GM12878 (cell line): ENCODE results near the gene MRPS15. TPM values are rescaled to one million over a fixed set of nuclear protein-coding genes. Genes with fewer than 3 reads are reported as not detected.

Experiments
- ATAC-seq: fragments of 200-7000 bp; cut with Tn5 transposase; 3 replicates; pipeline ENCODE4 v1.9.1; 2020; ENCODE audit warnings: mild to moderate bottlenecking, moderate library complexity
- BruUV-seq: library from RNA; stranded (reverse); fragments of 400-500 nt; replicated peaks from 2 replicates; lab custom pipeline; 2021; lab: Mats Ljungman, UMichigan
- CTCF ChIA-PET: fragments of 300-600 bp; sonication (Branson Sonifier 250); formaldehyde crosslinking; extraction: SDS; loops from one replicate; lab custom pipeline; 2021; ENCODE audit warnings: inconsistent platforms; lab: Yijun Ruan, JAX
- POLR2A ChIA-PET: fragments of 350-600 bp; formaldehyde crosslinking; extraction: SDS; loops from one replicate; lab custom pipeline; 2021; ENCODE audit warnings: inconsistent platforms; lab: Charles Lee
- RAD21 ChIA-PET: fragments of 300-600 bp; sonication (Branson Sonifier 250); formaldehyde crosslinking; loops from one replicate; lab custom pipeline; 2023; ENCODE audit warnings: antibody characterized with exemption; ENCODE audit not compliant: unreplicated experiment; lab: Charles Lee
- SMC1A ChIA-PET: fragments of 300-600 bp; sonication (Branson Sonifier 250); formaldehyde crosslinking; loops from one replicate; lab custom pipeline; 2023; ENCODE audit not compliant: unreplicated experiment, uncharacterized antibody; lab: Charles Lee
- DNase-seq: peaks from one replicate; pipeline ENCODE4 v3.0.0-alpha.2; 2011; ENCODE audit warnings: low read depth, low spot score
- FAIRE-seq: peaks from 3 replicates; lab custom pipeline; 2011; peaks lifted over from hg19 to GRCh38; lab: Jason Lieb, UNC
- H2AFZ ChIP-seq: 2 replicates; pipeline ENCODE4 v1.6.0; 2011; ENCODE audit warnings: low read depth, low read length, control low read depth; ENCODE audit not compliant: control insufficient read depth
- H3K27ac ChIP-seq: 2 replicates; pipeline ENCODE4 v1.5.1; 2011; ENCODE audit warnings: control low read depth; ENCODE audit not compliant: control insufficient read depth, insufficient read depth
- H3K27me3 ChIP-seq, 2 experiments: replicated peaks in 1 of 2; 2 replicates each; pipeline versions ENCODE4 v1.6.0 to v1.6.1; 2011; ENCODE audit warnings: low read length in 1 of 2; ENCODE audit not compliant: control insufficient read depth in 2 of 2, insufficient read depth in 2 of 2
- H3K36me3 ChIP-seq, 2 experiments: 2 replicates each; pipeline ENCODE4 v1.5.1; 2011; ENCODE audit warnings: low read length in 1 of 2; ENCODE audit not compliant: control insufficient read depth in 2 of 2, insufficient read depth in 2 of 2
- H3K4me1 ChIP-seq: 2 replicates; pipeline ENCODE4 v1.6.1; 2011; ENCODE audit warnings: mild to moderate bottlenecking, low read length, moderate library complexity, mixed read lengths; ENCODE audit not compliant: control insufficient read depth, insufficient read depth
- H3K4me2 ChIP-seq: 2 replicates; pipeline ENCODE4 v1.6.0; 2011; ENCODE audit warnings: control low read depth; ENCODE audit not compliant: control insufficient read depth, insufficient read depth
- H3K4me3 ChIP-seq: fragments of 200-600 bp; sonication (generic); 2 replicates; pipeline ENCODE4 v1.5.1; 2016
- H3K79me2 ChIP-seq: 2 replicates; pipeline ENCODE4 v1.6.0; 2011; ENCODE audit warnings: low read length; ENCODE audit not compliant: control insufficient read depth, insufficient read depth
- H3K9ac ChIP-seq: 2 replicates; pipeline ENCODE4 v1.8.0; 2011; ENCODE audit warnings: low read length, control low read depth, mixed read lengths; ENCODE audit not compliant: control insufficient read depth, insufficient read depth
- H3K9me3 ChIP-seq: replicated peaks from 3 replicates; pipeline ENCODE4 v1.5.1; 2011; ENCODE audit warnings: mild to moderate bottlenecking, low read length; ENCODE audit not compliant: control insufficient read depth, insufficient read depth
- H4K20me1 ChIP-seq: 2 replicates; pipeline ENCODE4 v1.6.0; 2011; ENCODE audit not compliant: control insufficient read depth, insufficient read depth
- BCL3 ChIP-seq: IDR thresholded peaks from 2 replicates; pipeline ENCODE4 v1.6.1; 2011; ENCODE audit warnings: borderline replicate concordance, low read depth, mild to moderate bottlenecking, moderate library complexity, low read length; ENCODE audit not compliant: insufficient read depth, poor library complexity, severe bottlenecking
- CBX5 ChIP-seq: sonication (generic); IDR thresholded peaks from 2 replicates; pipeline ENCODE4 v1.6.1; 2016; ENCODE audit warnings: low read depth, moderate library complexity, mild to moderate bottlenecking, inconsistent platforms
- ETV6 ChIP-seq, 2 experiments: fragments of 450-650 bp in 1 of 2; IDR thresholded peaks in 1 of 2; conservative IDR thresholded peaks in 1 of 2; 2 replicates each; pipeline ENCODE4 v1.6.1; 2014; ENCODE audit warnings: antibody characterized with exemption in 1 of 2, borderline replicate concordance in 1 of 2, low read depth in 1 of 2, mild to moderate bottlenecking in 1 of 2, moderate library complexity in 1 of 2
- HCFC1 ChIP-seq: fragments of 150-350 bp; IDR thresholded peaks from 2 replicates; pipeline ENCODE4 v1.6.1; 2014; ENCODE audit warnings: low read length
- JUND ChIP-seq: IDR thresholded peaks from 2 replicates; pipeline ENCODE4 v1.6.1; 2012; ENCODE audit warnings: low read depth, mild to moderate bottlenecking, low read length, improper control_type of control experiment, moderate library complexity
- PBX3 ChIP-seq: IDR thresholded peaks from 2 replicates; pipeline ENCODE4 v1.6.1; 2011; ENCODE audit warnings: mild to moderate bottlenecking, low read depth, low read length, moderate library complexity; ENCODE audit not compliant: insufficient replicate concordance
- RELB ChIP-seq: fragments of 450-650 bp; IDR thresholded peaks from 2 replicates; pipeline ENCODE4 v1.6.1; 2017; ENCODE audit warnings: low read depth, mild to moderate bottlenecking, moderate library complexity
- TCF3 ChIP-seq: IDR thresholded peaks from 2 replicates; pipeline ENCODE4 v1.6.1; 2012; ENCODE audit warnings: low read depth, mild to moderate bottlenecking, low read length, borderline replicate concordance; ENCODE audit not compliant: insufficient read depth
- ZNF687 ChIP-seq: fragments of 450-650 bp; IDR thresholded peaks from 2 replicates; pipeline ENCODE4 v1.6.1; 2017; ENCODE audit warnings: mild to moderate bottlenecking, moderate library complexity
- WGBS: methylation state at CpG from one replicate; pipeline ENCODE4 v1.1.6; 2016; ENCODE audit warnings: low lambda C conversion rate; ENCODE audit not compliant: insufficient replicate concordance, insufficient coverage; ENCODE audit errors: missing lambda C conversion rate; 5-methylcytosine and 5-hydroxymethylcytosine counted together
- in situ Hi-C: fragments of 300-500 bp; cut with MboI; formaldehyde crosslinking; loops from 9 replicates; pipeline ENCODE4 v1.14.3; 2018; ENCODE audit warnings: mixed read lengths
- intact Hi-C: fragments of 100-400 bp; cut with micrococcal nuclease; formaldehyde crosslinking; loops from one replicate; pipeline ENCODE4 v1.14.2; 2022; ENCODE audit not compliant: unreplicated experiment
- polyA plus RNA-seq, 11 experiments: library from polyadenylated mRNA; depleted of rRNA in 4 of 11; unstranded in 6 of 11; stranded (reverse) in 5 of 11; fragments of >200 nt; fragmentation: Nextera tagmentation in 4 of 11; fragmentation: Illumina TruSeq in 1 of 11; extraction: Ambion mirVana in 4 of 11; extraction: Trizol in 1 of 11; gene quantifications; 1 replicate in 1 of 11; 2 replicates in 10 of 11; pipeline versions ENCODE4 v1.2.1 to v1.2.3, GENCODE V29; 2011 to 2016; ENCODE audit warnings: inconsistent platforms in 2 of 11, missing spikeins in 2 of 11, low read depth in 1 of 11
- total RNA-seq, 4 experiments: library from RNA; depleted of rRNA in 3 of 4; stranded (reverse); fragments of >200 nt in 3 of 4; fragmentation: Illumina TruSeq in 1 of 4; extraction: Trizol in 1 of 4; gene quantifications; 2 replicates each; pipeline versions ENCODE4 v1.2.1 to v1.2.3, GENCODE V29; 2013 to 2021

The MRPS15 gene
- total and polyA plus RNA-seq, 10 of the 15 experiments (the other 5 are each of a cell fraction or from before 2014, with no cell fraction given) = 41.1 to 207 (median 107) TPM

- H3K4me1 ChIP-seq = peaks cover 6% of the 10 kb centered on the region; the same call in 1 of the 2 replicates
- ChIA-PET POLR2A (interaction anchor here (0.5 to 0.8 kb wide), 3 partner anchors 18 to 234 kb away, joined by 3 to 4 read pairs (median 3); partner anchors contain the start of genes MRPS15 and OSCP1), RAD21 (no interaction called here), SMC1A (no interaction called here), CTCF (no interaction called here)
- no peak for FAIRE-seq
- H3K9me3 ChIP-seq = no peaks in the 10 kb centered on the region
- no peaks in the 10 kb centered on the region; a peak in 2 of 4 replicates for H3K27me3 ChIP-seq
- H2AFZ ChIP-seq = no peak overlapping the region
- DNase-seq = no peak
- no peak overlapping the region for H3K9ac ChIP-seq
- H3K27ac ChIP-seq = no peak overlapping the region
- in situ Hi-C loops (no loop called here), intact Hi-C loops (no loop called here)
- H4K20me1 ChIP-seq = no peaks in the 10 kb centered on the region
- H3K79me2 ChIP-seq = no peaks in the 10 kb centered on the region
- H3K4me3 ChIP-seq = no peak overlapping the region
- 27% methylated on average over 24 of the region's 26 CpGs for WGBS
- no peak for ATAC-seq
- no peak overlapping the region for H3K4me2 ChIP-seq
- BruUV-seq = no TSS peak
- no peaks in the 10 kb centered on the region for H3K36me3 ChIP-seq
- TF ChIP-seq RELB = no peak
- no peak for TF ChIP-seq JUND
- no peak for TF ChIP-seq CBX5
- no peak for TF ChIP-seq TCF3
- TF ChIP-seq BCL3 = no peak
- no peak for TF ChIP-seq HCFC1
- TF ChIP-seq PBX3 = no peak
- no peak for TF ChIP-seq ETV6 (conservative IDR thresholded peaks at IDR 0.05 in 1 of 2, IDR thresholded peaks at IDR 0.05 in 1 of 2; ENCODE audit: borderline replicate concordance in 1 of 2, low read depth in 1 of 2)
- no peak for TF ChIP-seq ZNF687
These were observed 17.9 kb upstream of the MRPS15 start for GRCh38 chr1:36481771-36482723.
